HEK293 (cell line): Measurements from ENCODE around the gene RPL15.

Experiments
- CTCF ChIA-PET: fragments of 350-600 bp; formaldehyde crosslinking; extraction: SDS; loops from one replicate; lab custom pipeline; 2021; ENCODE audit warnings: antibody characterized with exemption; lab: Yijun Ruan, JAX
- POLR2A ChIA-PET: fragments of 300-600 bp; formaldehyde crosslinking; extraction: SDS; loops from one replicate; lab custom pipeline; 2020; ENCODE audit warnings: antibody characterized with exemption, inconsistent platforms; lab: Yijun Ruan, JAX
- H3K27ac ChIP-seq: fragments of 200-500 bp; sonication (Bioruptor generic); 2 replicates; pipeline ENCODE4 v1.5.1; 2014; ENCODE audit warnings: low read depth, low read length, control low read depth, inconsistent platforms; ENCODE audit errors: extremely low read depth
- H3K36me3 ChIP-seq, 2 experiments: fragments of 200-500 bp in 1 of 2; sonication (Bioruptor generic) in 1 of 2; 1 replicate in 1 of 2; 2 replicates in 1 of 2; pipeline ENCODE4 v1.5.1; 2014 to 2017; ENCODE audit warnings: inconsistent platforms in 2 of 2, low read length in 2 of 2; ENCODE audit not compliant: control insufficient read depth in 2 of 2, insufficient read depth in 1 of 2
- H3K4me1 ChIP-seq: fragments of 200-500 bp; sonication (Bioruptor generic); 2 replicates; pipeline ENCODE4 v1.5.1; 2014; ENCODE audit warnings: mild to moderate bottlenecking, low read length, inconsistent platforms; ENCODE audit not compliant: control insufficient read depth, insufficient read depth
- H3K4me3 ChIP-seq: 2 replicates; pipeline ENCODE4 v1.5.1; 2011; ENCODE audit warnings: low read depth, mild to moderate bottlenecking, control low read depth, low read length, moderate library complexity
- H3K9me3 ChIP-seq: fragments of 200-500 bp; sonication (Bioruptor generic); 2 replicates; pipeline ENCODE4 v1.5.1; 2014; ENCODE audit warnings: low read depth, low read length, inconsistent platforms; ENCODE audit not compliant: control insufficient read depth, insufficient read depth
- BCL11A ChIP-seq: fragments of 450-650 bp; formaldehyde crosslinking; IDR thresholded peaks from 2 replicates; pipeline ENCODE4 v1.5.1; 2016; ENCODE audit warnings: low read depth, missing biosample characterization, missing genetic modification characterization
- EGR2 ChIP-seq: fragments of 450-650 bp; formaldehyde crosslinking; IDR thresholded peaks from 2 replicates; pipeline ENCODE4 v1.5.1; 2016; ENCODE audit warnings: low read depth, missing biosample characterization, missing genetic modification characterization
- FEZF1 ChIP-seq: fragments of 450-650 bp; formaldehyde crosslinking; IDR thresholded peaks from 2 replicates; pipeline ENCODE4 v1.5.1; 2016; ENCODE audit warnings: missing biosample characterization, missing genetic modification characterization
- OVOL3 ChIP-seq: fragments of 450-650 bp; formaldehyde crosslinking; IDR thresholded peaks from 2 replicates; pipeline ENCODE4 v1.5.1; 2016; ENCODE audit warnings: missing biosample characterization, missing genetic modification characterization
- PRDM4 ChIP-seq: fragments of 450-650 bp; formaldehyde crosslinking; IDR thresholded peaks from 2 replicates; pipeline ENCODE4 v1.5.1; 2017; ENCODE audit warnings: missing biosample characterization, missing genetic modification characterization
- RBAK ChIP-seq: fragments of 450-650 bp; formaldehyde crosslinking; IDR thresholded peaks from 2 replicates; pipeline ENCODE4 v1.5.1; 2016; ENCODE audit warnings: missing biosample characterization, missing genetic modification characterization
- SP7 ChIP-seq: fragments of 450-650 bp; formaldehyde crosslinking; IDR thresholded peaks from 2 replicates; pipeline ENCODE4 v1.5.1; 2016; ENCODE audit warnings: missing biosample characterization, missing genetic modification characterization
- WT1 ChIP-seq: fragments of 450-650 bp; formaldehyde crosslinking; IDR thresholded peaks from 2 replicates; pipeline ENCODE4 v1.5.1; 2016; ENCODE audit warnings: missing biosample characterization, missing genetic modification characterization
- ZBTB11 ChIP-seq: fragments of 450-650 bp; formaldehyde crosslinking; conservative IDR thresholded peaks from 2 replicates; pipeline ENCODE4 v1.5.1; 2016; ENCODE audit warnings: low read depth, missing biosample characterization, missing genetic modification characterization
- ZEB2 ChIP-seq: fragments of 450-650 bp; formaldehyde crosslinking; IDR thresholded peaks from 2 replicates; pipeline ENCODE4 v1.5.1; 2016; ENCODE audit warnings: missing biosample characterization, missing genetic modification characterization
- ZNF138 ChIP-seq: fragments of 450-650 bp; formaldehyde crosslinking; IDR thresholded peaks from 2 replicates; pipeline ENCODE4 v1.5.1; 2016; ENCODE audit warnings: missing biosample characterization, missing genetic modification characterization, borderline replicate concordance
- ZNF148 ChIP-seq: fragments of 450-650 bp; formaldehyde crosslinking; IDR thresholded peaks from 2 replicates; pipeline ENCODE4 v1.5.0; 2017; ENCODE audit warnings: missing biosample characterization, missing genetic modification characterization, borderline replicate concordance
- ZNF2 ChIP-seq: fragments of 450-650 bp; formaldehyde crosslinking; IDR thresholded peaks from 2 replicates; pipeline ENCODE4 v1.5.1; 2016; ENCODE audit warnings: missing biosample characterization, missing genetic modification characterization
- ZNF221 ChIP-seq: fragments of 450-650 bp; formaldehyde crosslinking; IDR thresholded peaks from 2 replicates; pipeline ENCODE4 v1.5.1; 2017; ENCODE audit warnings: missing biosample characterization, missing genetic modification characterization, borderline replicate concordance
- ZNF341 ChIP-seq: fragments of 450-650 bp; formaldehyde crosslinking; IDR thresholded peaks from 2 replicates; pipeline ENCODE4; 2016; ENCODE audit warnings: low read depth, missing biosample characterization, missing genetic modification characterization
- ZNF37A ChIP-seq: fragments of 450-650 bp; IDR thresholded peaks from 2 replicates; pipeline ENCODE4 v1.5.1; 2018; ENCODE audit warnings: missing biosample characterization, missing genetic modification characterization
- ZNF398 ChIP-seq: fragments of 450-650 bp; formaldehyde crosslinking; IDR thresholded peaks from 2 replicates; pipeline ENCODE4 v1.5.1; 2017; ENCODE audit warnings: missing biosample characterization, missing genetic modification characterization
- ZNF548 ChIP-seq: fragments of 450-650 bp; formaldehyde crosslinking; IDR thresholded peaks from 2 replicates; pipeline ENCODE4 v1.5.1; 2016; ENCODE audit warnings: missing biosample characterization, missing genetic modification characterization
- ZNF645 ChIP-seq: fragments of 450-650 bp; formaldehyde crosslinking; IDR thresholded peaks from 2 replicates; pipeline ENCODE4; 2016; ENCODE audit warnings: missing biosample characterization, missing genetic modification characterization
- ZNF658 ChIP-seq: fragments of 450-650 bp; formaldehyde crosslinking; IDR thresholded peaks from 2 replicates; pipeline ENCODE4; 2016; ENCODE audit warnings: missing biosample characterization, missing genetic modification characterization
- ZNF692 ChIP-seq: fragments of 450-650 bp; formaldehyde crosslinking; IDR thresholded peaks from 2 replicates; pipeline ENCODE4 v1.5.1; 2016; ENCODE audit warnings: missing biosample characterization, missing genetic modification characterization
- ZNF843 ChIP-seq: fragments of 450-650 bp; formaldehyde crosslinking; IDR thresholded peaks from 2 replicates; pipeline ENCODE4 v1.5.1; 2016; ENCODE audit warnings: missing biosample characterization, missing genetic modification characterization
- ZSCAN4 ChIP-seq: fragments of 450-650 bp; formaldehyde crosslinking; IDR thresholded peaks from 2 replicates; pipeline ENCODE4 v1.5.1; 2017; ENCODE audit warnings: missing biosample characterization, missing genetic modification characterization
- ZXDB ChIP-seq: fragments of 450-650 bp; formaldehyde crosslinking; IDR thresholded peaks from 2 replicates; pipeline ENCODE4 v1.5.1; 2016; ENCODE audit warnings: missing biosample characterization, missing genetic modification characterization

The RPL15 gene

GRCh38 chr3:23960649-23961048 is 43.7 kb downstream of the RPL15 start:
- ChIA-PET CTCF (interaction anchor here (0.7 kb wide), 1 partner anchor 205 kb away, joined by 4 read pairs; no protein-coding TSS in a partner anchor), POLR2A (interaction anchor here (0.7 to 0.8 kb wide), 2 partner anchors 17 to 44 kb away, joined by 3 to 5 read pairs; partner anchors contain the start of genes NKIRAS1 and RPL15)
- Histone ChIP-seq H3K4me1 (no peaks in the 10 kb centered on the region; the same call in 1 of the 2 replicates), H3K9me3 (no peaks in the 10 kb centered on the region), H3K4me3 (no peak overlapping the region), H3K27ac (no peak overlapping the region), H3K36me3 (peaks cover 15 to 45% of the 10 kb centered on the region in 2 experiments; a peak in 2 of 3 replicates)
- TF ChIP-seq WT1 (tag by site-specific recombination) (peak; percentile 100), PRDM4 (tag by site-specific recombination) (0 out of 2 replicates have a peak, but pooled peaks have one; percentile 36), ZNF548 (tag by site-specific recombination) (no peak), ZNF138 (no peak), ZNF2 (tag by site-specific recombination) (no peak), ZNF692 (tag by site-specific recombination) (no peak), FEZF1 (tag by site-specific recombination) (peak; percentile 57), BCL11A (peak; percentile 75; the same call in 1 of the 2 replicates), OVOL3 (tag by site-specific recombination) (peak; percentile 83), ZXDB (peak; percentile 39; the same call in 1 of the 2 replicates), EGR2 (tag by site-specific recombination) (no peak), ZBTB11 (no peak), ZNF221 (tag by site-specific recombination) (no peak), ZNF645 (no peak), ZSCAN4 (tag by site-specific recombination) (no peak), RBAK (tag by site-specific recombination) (no peak), SP7 (tag by site-specific recombination) (peak; percentile 78), ZNF37A (no peak), ZNF341 (tag by site-specific recombination) (no peak), ZNF658 (tag by site-specific recombination) (no peak), ZNF843 (tag by site-specific recombination) (peak; percentile 82), ZEB2 (tag by site-specific recombination) (peak; percentile 69), ZNF148 (tag by site-specific recombination) (no peak), ZNF398 (tag by site-specific recombination) (no peak)
